Measurements from ENCODE around the gene BUB1.

DNA sequence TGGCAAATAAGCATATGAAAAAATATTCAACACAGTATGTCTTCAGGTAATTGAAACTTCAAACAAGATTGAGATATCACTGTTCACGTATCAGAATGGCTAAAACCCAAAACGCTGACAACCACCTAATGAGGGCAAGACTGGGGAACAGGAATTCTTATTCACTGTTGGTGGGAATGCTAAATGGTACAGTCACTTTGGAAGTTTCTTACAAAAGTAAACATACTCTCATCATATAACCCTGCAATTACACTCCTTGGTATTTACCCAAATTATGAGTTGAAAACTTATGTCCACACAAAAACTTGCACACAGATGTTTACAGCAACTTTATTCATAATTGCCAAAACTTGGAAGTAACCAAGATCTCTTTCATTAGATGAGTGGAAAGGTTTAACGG lies 30.1 kb downstream of the BUB1 start:
- TF ChIP-seq, protein P1, sequence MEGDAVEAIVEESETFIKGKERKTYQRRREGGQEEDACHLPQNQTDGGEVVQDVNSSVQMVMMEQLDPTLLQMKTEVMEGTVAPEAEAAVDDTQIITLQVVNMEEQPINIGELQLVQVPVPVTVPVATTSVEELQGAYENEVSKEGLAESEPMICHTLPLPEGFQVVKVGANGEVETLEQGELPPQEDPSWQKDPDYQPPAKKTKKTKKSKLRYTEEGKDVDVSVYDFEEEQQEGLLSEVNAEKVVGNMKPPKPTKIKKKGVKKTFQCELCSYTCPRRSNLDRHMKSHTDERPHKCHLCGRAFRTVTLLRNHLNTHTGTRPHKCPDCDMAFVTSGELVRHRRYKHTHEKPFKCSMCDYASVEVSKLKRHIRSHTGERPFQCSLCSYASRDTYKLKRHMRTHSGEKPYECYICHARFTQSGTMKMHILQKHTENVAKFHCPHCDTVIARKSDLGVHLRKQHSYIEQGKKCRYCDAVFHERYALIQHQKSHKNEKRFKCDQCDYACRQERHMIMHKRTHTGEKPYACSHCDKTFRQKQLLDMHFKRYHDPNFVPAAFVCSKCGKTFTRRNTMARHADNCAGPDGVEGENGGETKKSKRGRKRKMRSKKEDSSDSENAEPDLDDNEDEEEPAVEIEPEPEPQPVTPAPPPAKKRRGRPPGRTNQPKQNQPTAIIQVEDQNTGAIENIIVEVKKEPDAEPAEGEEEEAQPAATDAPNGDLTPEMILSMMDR (conservative IDR thresholded peaks at IDR 0.05; ENCODE audit: low read length) = no peak
- TF ChIP-seq EZH2phosphoT487 (IDR thresholded peaks at IDR 0.05; ENCODE audit: borderline replicate concordance, low read depth, low read length) = no peak
